ENCODE data around the gene STK32C.

STK32C gene

GRCh38 chr10:132282667-132283603 is 24.8 kb downstream of the STK32C start:
- DNase-seq (ENCODE audit: low read depth in 2 of 2) = no peak

- DNase-seq (ENCODE audit: low read depth in 2 of 2) = no peak
These were observed 25.7 kb downstream of the STK32C start for GRCh38 chr10:132281915-132282666.

- no peak for DNase-seq (ENCODE audit: low read depth in 2 of 2)
These were observed 27.1 kb downstream of the STK32C start for GRCh38 chr10:132280646-132281074.

GRCh38 chr10:132279873-132280645 is 27.7 kb downstream of the STK32C start:
- DNase-seq (ENCODE audit: low read depth in 2 of 2) = no peak

- DNase-seq (ENCODE audit: low read depth in 2 of 2) = no peak
These were observed 30.4 kb downstream of the STK32C start for GRCh38 chr10:132277311-132277741.

- no peak for DNase-seq (ENCODE audit: low read depth in 2 of 2)
These were observed 31.0 kb downstream of the STK32C start for GRCh38 chr10:132276706-132277105.

- no peak for DNase-seq (ENCODE audit: low read depth in 2 of 2)
These were observed 31.5 kb downstream of the STK32C start for GRCh38 chr10:132276179-132276675.

- no peak for DNase-seq (ENCODE audit: low read depth in 2 of 2)
These were observed 32.1 kb downstream of the STK32C start for GRCh38 chr10:132275426-132276178.

GRCh38 chr10:132274986-132275385 is 32.8 kb downstream of the STK32C start:
- DNase-seq (ENCODE audit: low read depth in 2 of 2) = no peak

GRCh38 chr10:132274581-132274980 is 33.2 kb downstream of the STK32C start:
- no peak for DNase-seq (ENCODE audit: low read depth in 2 of 2)

- DNase-seq (ENCODE audit: low read depth in 2 of 2) = no peak
These were observed 33.8 kb downstream of the STK32C start for GRCh38 chr10:132273966-132274365.

- DNase-seq (ENCODE audit: low read depth in 2 of 2) = no peak
These were observed 34.3 kb downstream of the STK32C start for GRCh38 chr10:132273304-132273944.

- no peak for DNase-seq (ENCODE audit: low read depth in 2 of 2)
These were observed 35.3 kb downstream of the STK32C start for GRCh38 chr10:132272231-132272971.

GRCh38 chr10:132271458-132272230 is 36.1 kb downstream of the STK32C start:
- no peak for DNase-seq (ENCODE audit: low read depth in 2 of 2)

- DNase-seq (ENCODE audit: low read depth in 2 of 2) = no peak
These were observed 36.9 kb downstream of the STK32C start for GRCh38 chr10:132270721-132271457.

- DNase-seq (ENCODE audit: low read depth in 2 of 2) = no peak
These were observed 37.5 kb downstream of the STK32C start for GRCh38 chr10:132270256-132270655.

GRCh38 chr10:132269266-132270230 is 38.2 kb downstream of the STK32C start:
- no peak for DNase-seq (ENCODE audit: low read depth in 2 of 2)
